ENCODE data around the gene ARHGEF18. TPM values are rescaled to one million over a fixed set of nuclear protein-coding genes. Genes with fewer than 3 reads are reported as not detected.

ARHGEF18 gene
- polyA plus RNA-seq, 1 donor, result 15.7 TPM

DNA sequence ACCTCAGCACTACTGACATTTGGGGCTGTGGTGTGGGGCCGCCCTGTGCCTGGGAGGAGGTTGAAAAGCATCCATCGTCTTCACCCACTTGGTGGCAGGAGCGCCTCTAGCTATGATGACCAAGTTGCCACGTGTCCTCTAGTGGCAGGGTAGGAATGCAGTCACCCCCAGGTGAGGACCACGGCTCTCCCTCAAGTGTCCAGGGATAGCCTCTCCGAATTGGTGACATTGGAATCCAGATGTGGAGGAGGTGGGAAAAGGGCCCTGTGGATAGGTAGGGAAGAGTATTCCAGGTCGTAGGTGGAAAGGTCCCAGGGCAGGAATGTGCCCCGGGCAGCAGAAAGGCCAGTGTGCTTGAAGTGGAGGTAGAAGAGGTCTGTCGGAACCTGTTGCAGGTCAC is 37.6 kb downstream of the ARHGEF18 start:
- DNase-seq, result no peak

DNA sequence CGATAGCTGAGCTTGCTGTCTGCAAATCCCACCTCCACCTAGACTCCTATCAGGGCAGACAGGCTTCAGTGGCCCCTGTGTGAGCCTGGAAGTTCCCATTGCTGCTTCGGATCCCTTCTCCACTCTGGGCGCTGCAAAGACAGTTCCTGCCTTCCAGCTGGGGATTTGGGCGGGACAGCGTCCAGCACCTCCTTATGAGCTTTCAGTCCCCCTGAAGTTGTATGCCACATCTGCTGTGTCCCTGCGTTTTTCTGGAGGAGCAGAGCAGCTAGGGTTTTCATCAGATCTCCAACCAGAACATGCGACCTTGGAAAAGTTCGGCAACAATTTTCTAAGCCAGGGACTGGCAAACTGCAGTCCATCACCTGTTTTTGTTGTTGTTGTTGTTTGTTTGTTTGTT is 38.0 kb downstream of the ARHGEF18 start:
- DNase-seq, result no peak

DNA sequence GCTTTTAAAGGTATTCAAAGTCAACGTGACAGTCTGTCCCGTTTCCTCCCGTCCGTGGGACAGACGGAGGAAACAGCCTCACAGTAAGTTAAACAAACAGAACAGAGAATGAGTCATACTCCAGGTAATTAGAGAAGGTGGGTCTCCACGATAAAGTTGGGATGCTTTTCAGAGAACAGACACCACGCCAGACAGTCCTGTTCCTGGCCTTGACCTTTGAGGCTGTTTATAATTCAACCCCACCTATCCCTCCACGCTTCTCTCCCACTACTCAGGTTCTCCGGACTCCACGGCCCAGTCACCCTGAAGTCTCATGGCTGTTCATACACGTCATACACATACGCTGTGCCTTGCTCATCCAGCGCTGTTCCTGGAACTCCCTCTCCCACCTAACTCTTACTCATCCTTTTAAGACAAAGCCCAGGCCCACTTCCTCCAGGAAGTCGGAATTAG is 42.5 kb downstream of the ARHGEF18 start:
- no peak for DNase-seq

DNA sequence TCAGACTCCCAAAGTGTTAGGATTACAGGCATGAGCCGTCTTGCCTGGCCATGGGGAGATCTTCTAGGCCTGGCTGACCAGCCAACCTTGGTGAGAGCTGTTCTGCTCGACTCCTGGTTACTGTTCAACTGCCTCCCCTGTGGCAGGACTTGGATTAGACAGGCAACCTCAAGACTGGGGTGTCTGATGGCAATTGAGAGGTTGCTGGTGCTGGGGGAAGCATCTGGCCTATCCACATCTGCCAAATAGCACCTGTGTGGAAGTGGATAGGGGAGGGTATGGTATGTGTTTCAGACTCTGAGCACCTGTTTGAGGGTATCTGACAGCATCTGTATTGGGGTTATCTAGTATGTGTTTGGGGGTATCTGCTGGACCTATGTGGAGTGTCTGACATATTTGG is 44.7 kb downstream of the ARHGEF18 start:
- no peak for DNase-seq

DNA sequence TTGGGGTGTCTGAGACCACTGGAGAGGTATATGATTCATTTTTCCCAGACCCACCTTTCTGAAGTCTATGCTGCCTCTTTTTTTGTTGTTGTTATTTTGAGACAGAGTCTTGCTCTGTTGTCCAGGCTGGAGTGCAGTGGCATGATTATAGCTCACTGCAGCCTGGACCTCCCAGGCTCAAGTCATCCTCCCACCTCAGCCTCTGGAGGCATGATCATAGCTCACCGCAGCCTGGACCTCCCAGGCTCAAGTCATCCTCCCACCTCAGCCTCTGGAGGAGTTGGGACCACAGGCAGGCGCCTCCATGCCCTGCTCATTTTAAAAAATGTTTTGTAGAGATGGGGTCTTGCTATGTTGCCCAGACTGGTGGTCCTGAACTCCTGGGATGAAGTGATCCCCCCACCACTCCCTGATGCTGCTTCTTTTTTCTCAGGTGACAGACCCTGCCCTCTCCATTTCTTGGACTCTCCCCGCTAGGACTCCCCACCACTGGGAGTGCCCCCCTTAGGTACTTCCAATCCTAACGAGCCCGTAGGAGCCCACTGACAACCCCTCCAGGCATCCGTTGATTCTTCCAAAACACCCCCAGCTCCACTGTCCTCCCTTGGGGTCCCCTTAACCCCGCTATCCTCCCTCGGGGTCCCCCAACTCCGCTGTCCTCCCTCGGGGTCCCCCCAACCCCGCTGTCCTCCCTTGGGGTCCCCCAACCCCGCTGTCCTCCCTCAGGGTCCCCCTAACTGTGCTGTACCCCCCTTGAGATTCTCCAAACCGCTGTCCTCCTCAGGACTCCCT is 45.4 kb downstream of the ARHGEF18 start:
- DNase-seq, result no peak

DNA sequence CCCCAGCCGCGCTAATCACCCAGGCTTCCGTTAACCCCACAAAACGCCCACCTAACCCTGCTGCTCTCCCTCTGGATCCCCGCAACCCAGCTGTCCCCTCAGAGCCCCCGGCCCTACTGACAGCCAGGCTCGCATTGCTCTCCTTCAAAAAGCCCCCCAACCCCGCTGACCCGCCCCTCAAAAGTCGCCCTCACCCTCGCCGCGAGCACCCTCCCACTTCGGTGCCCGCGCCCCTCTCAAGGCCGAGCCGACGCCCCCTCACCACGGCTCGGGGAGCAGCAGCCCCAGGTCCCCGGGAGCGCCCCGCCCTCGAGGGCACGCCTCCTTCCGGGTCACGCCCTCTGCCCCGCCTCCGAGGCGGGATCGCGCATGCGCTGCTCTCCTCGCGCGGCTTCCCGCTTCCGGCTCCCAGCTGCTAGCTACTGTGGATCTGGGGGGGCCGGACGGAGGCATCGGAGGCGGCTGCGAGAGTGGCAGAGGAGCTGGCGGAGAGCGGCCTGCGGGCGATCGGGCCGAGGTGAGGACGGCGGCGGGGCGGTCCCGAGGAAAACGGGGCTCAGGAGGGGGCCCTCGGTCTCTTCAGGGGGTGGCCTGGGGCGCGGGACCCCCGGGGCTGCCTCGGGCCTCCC is 46.1 kb downstream of the ARHGEF18 start:
- peak; percentile 95 for DNase-seq

DNA sequence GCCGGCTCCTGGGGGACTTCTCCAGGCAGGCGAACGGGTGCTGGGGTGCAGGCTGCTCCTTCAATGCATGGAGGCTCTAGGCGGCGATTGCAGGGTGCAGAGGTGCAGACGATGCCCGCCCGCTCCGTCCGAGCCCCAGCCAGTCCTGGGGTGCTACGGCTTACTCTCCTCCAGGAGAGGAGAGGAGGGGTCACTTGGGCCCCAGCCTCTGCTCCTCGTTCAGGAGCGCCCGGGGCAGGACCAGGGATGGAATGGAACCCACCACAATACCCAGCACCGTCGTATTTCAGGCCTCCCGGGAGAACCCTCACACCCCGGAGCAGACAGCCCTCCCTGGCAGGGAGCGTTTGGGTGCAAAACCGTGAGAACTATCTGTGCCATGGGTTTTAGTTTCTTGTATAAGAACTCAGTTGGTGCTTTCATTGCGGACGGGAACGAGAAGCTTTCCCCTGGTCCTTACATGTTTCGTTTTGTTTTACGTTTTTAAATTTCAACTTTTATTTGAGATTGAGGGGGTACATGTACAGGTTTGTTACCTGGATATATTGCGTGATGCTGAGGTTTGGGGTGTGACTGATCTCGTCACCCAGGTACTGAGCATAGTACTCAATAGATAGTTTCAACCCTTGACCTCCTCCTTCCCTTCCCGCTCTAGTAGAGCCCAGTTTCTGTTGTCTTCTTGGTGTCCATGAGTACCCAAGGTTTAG is 46.8 kb downstream of the ARHGEF18 start:
- DNase-seq, result no peak

DNA sequence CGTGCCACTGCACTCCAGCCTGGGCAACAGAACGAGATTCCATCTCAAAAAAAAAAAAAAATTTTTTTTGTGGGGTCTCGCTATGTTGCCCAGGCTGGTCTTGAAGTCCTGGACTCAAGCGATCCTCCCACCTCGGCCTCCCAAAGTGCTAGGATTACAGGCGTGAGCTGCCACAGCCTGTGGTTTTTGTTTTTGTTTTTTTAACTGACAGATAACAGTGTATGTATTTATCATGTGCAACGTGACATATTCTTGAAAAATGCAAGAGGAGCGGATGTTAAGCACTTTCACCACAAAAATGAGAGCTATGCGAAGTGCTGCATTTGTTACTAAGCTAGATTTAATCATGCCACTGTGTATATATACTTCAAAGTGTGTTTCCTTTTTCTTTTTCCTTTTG is 49.0 kb downstream of the ARHGEF18 start:
- DNase-seq, result no peak

Other genes starting within 250 kb of the ARHGEF18 start
- 19.0 TPM for gene INSR, start 54.5 kb upstream of the ARHGEF18 start, polyA plus RNA-seq (ENCODE audit: insufficient read length)
- gene PEX11G, start 140.1 kb downstream of the ARHGEF18 start, polyA plus RNA-seq (ENCODE audit: insufficient read length), result 4.0 TPM
- gene ZNF358, start 167.2 kb downstream of the ARHGEF18 start, polyA plus RNA-seq (ENCODE audit: insufficient read length), result 61.8 TPM
- gene MCOLN1, start 173.7 kb downstream of the ARHGEF18 start, polyA plus RNA-seq (ENCODE audit: insufficient read length), result 16.4 TPM
- gene PNPLA6, start 186.8 kb downstream of the ARHGEF18 start, polyA plus RNA-seq (ENCODE audit: insufficient read length), result 34.7 TPM
- gene CAMSAP3, start 246.9 kb downstream of the ARHGEF18 start, polyA plus RNA-seq (ENCODE audit: insufficient read length), result 0.45 TPM

Measured in hindlimb muscle (tissue), 1 donor.